Stimulated activated CD4-positive, alpha-beta T cell treated with anti-CD3 and anti-CD28 coated beads, Interleukin-15, amount 100 ng/mL, for 24 hours (primary cell): ENCODE measurements around the gene NEK3.
"Not testable (repeated sequence)": the region's sequence is repeated elsewhere in the genome, so short reads cannot be mapped to it uniquely, and the experiment has no call there.

ENCODE experiments used
- DNase-seq: peaks from one replicate; pipeline ENCODE4 v3.0.0-alpha.2; 2020

The NEK3 gene

GRCh38 chr13:52169839-52170238 lies 10.4 kb upstream of the NEK3 start:
- no peak for DNase-seq

- DNase-seq, result no peak
Observed at GRCh38 chr13:52165411-52165810, 6.0 kb upstream of the NEK3 start.

GRCh38 chr13:52164989-52165388 lies 5.6 kb upstream of the NEK3 start:
- no peak for DNase-seq

- not testable (repeated sequence) for DNase-seq
Observed at GRCh38 chr13:52163878-52164277, 4.5 kb upstream of the NEK3 start.

GRCh38 chr13:52162279-52163101 lies 3.1 kb upstream of the NEK3 start:
- no peak for DNase-seq

- DNase-seq, result no peak
Observed at GRCh38 chr13:52161181-52161646, 1.8 kb upstream of the NEK3 start.

GRCh38 chr13:52160506-52160905 lies 1.1 kb upstream of the NEK3 start:
- no peak for DNase-seq

GRCh38 chr13:52160053-52160452 lies 656 bp upstream of the NEK3 start:
- DNase-seq, result no peak

- DNase-seq, result no peak
Observed at GRCh38 chr13:52158629-52159158, 703 bp downstream of the NEK3 start.

- no peak for DNase-seq
Observed at GRCh38 chr13:52156724-52157261, 2.6 kb downstream of the NEK3 start.

- no peak for DNase-seq
Observed at GRCh38 chr13:52155177-52155576, 4.2 kb downstream of the NEK3 start.

GRCh38 chr13:52147225-52147624 lies 12.2 kb downstream of the NEK3 start:
- no peak for DNase-seq

- no peak for DNase-seq
Observed at GRCh38 chr13:52141299-52141698, 18.1 kb downstream of the NEK3 start.

GRCh38 chr13:52137489-52137888 lies 21.9 kb downstream of the NEK3 start:
- DNase-seq, result no peak

GRCh38 chr13:52136763-52137162 lies 22.6 kb downstream of the NEK3 start:
- DNase-seq, result no peak

GRCh38 chr13:52130641-52131040 lies 28.8 kb downstream of the NEK3 start:
- DNase-seq, result no peak

- DNase-seq, result peak; percentile 73
Observed at GRCh38 chr13:52128714-52129700, 30.4 kb downstream of the NEK3 start, which contains the start of gene NEK5. TSS of gene NEK5 (minus strand) at chr13:52129073. CDS start at chr13:52127482, 1,591 bp downstream.

GRCh38 chr13:52127783-52128702 lies 31.4 kb downstream of the NEK3 start:
- DNase-seq, result peak; percentile 61

GRCh38 chr13:52127378-52127777 lies 32.0 kb downstream of the NEK3 start:
- no peak for DNase-seq

- no peak for DNase-seq
Observed at GRCh38 chr13:52125547-52125946, 33.9 kb downstream of the NEK3 start.

GRCh38 chr13:52118595-52118994 lies 40.8 kb downstream of the NEK3 start:
- DNase-seq, result no peak

- no peak for DNase-seq
Observed at GRCh38 chr13:52118095-52118494, 41.3 kb downstream of the NEK3 start.
